Measurements from ENCODE around the gene PLCB3.

Gene PLCB3

DNA sequence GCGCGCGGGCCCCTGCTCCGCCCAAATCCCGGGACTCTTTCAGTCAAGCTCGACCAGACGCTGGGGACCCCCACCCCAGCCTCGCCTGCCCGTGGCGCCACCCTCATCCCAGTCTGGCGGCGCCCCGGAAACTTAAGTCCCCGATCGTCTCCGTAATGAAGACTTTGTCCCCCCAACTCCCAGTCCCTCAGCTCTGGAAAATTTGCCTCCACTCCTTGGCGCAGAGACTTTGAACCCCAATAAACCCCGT lies 348 bp downstream of the PLCB3 start:
- no peak for DNase-seq

- no peak for DNase-seq
These were observed 908 bp downstream of the PLCB3 start for GRCh38 chr11:64252003-64252872.

DNA sequence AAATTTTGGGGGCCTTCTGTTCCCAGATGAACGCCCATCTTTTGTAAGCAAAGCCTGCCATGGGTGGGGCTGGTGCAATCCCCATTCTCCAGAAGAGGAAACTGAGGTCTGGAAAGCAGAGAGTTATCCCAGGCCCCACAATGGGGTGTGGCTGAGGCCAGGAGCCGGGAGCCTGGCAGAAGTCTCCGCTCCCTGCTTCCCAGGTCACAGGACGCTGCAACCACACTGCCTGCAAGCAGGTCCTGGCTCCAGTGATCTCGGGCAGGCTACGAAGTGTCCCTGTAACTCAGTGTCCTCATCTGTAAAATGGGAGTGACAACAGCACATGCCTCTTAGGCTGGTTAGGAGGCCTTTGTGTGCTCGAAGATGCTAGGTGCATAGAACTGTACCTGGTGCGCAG lies 1.7 kb downstream of the PLCB3 start:
- DNase-seq = no peak

GRCh38 chr11:64253481-64253880 lies 2.2 kb downstream of the PLCB3 start:
- no peak for DNase-seq

DNA sequence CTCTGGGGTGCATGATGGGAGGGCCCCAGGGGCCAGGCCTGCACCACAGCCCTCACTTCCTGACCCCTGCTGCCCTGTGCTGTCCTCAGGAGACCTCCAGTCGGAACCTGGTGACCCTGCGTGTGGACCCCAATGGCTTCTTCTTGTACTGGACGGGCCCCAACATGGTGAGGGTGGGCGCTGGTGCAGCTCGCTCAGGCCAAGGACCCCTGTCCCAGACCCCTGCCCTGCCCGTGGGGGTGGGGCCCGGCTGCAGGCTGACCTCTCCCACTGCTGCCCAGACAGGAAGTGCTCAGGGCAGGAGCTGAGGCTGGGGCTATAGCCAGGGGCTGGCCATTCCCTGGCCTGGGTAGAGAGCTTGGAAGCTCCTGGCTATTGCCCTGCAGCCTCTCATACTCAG lies 3.0 kb downstream of the PLCB3 start:
- no peak for DNase-seq

DNA sequence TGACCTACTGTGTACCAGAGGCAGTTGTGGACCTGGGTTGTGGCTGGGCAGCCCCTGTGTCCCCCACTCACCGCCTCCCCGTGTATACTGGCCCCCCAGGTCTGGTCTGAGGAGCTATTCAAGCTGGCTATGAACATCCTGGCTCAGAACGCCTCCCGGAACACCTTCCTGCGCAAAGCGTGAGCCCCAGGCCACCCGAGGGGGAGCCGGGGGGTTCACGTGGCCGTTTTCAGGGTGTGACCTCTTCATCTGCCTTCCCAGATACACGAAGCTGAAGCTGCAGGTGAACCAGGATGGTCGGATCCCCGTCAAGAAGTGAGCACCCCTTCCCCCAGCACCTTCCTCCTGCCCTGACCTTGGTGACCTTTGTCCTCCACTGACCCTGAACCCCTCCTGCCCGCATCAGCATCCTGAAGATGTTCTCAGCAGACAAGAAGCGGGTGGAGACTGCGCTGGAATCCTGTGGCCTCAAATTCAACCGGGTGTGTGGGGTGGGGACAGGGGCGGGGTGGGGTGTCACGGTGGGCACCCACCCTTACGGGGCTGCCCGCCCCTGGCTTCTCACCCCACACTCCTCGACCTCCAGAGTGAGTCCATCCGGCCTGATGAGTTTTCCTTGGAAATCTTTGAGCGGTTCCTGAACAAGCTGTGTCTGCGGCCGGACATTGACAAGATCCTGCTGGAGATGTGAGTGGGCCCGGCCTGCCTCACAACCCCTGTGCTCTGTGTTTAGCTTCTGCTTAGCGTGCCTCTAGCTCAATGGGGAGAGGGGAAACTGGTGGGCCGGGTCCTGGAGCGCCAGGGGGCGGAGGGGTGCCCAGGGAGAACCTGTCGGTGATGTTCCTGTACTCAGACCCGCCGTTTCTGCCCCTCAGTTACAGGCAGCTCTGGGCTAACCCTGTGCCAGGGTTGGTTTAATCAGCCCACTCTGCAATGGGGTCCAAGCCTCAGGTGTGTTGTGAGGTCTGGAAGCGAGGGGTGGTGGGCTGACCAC lies 4.1 kb downstream of the PLCB3 start:
- DNase-seq = no peak

DNA sequence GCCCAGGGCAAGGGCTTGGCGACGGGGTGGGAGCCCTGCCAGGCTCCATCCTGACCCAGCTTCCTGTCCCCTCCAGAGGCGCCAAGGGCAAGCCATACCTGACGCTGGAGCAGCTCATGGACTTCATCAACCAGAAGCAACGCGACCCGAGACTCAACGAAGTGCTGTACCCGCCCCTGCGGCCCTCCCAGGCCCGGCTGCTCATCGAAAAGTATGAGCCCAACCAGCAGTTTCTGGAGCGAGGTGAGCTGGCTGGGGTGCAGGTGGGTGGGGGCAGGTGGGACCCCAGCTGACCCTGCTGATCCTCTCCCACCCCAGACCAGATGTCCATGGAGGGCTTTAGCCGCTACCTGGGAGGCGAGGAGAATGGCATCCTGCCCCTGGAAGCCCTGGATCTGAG lies 5.0 kb downstream of the PLCB3 start:
- DNase-seq = no peak

- no peak for DNase-seq
These were observed 7.0 kb downstream of the PLCB3 start for GRCh38 chr11:64258356-64258755.

GRCh38 chr11:64258946-64259532 lies 7.7 kb downstream of the PLCB3 start:
- DNase-seq = no peak

GRCh38 chr11:64259533-64260067 lies 8.3 kb downstream of the PLCB3 start:
- no peak for DNase-seq

GRCh38 chr11:64260147-64260708 lies 8.9 kb downstream of the PLCB3 start:
- DNase-seq = no peak

DNA sequence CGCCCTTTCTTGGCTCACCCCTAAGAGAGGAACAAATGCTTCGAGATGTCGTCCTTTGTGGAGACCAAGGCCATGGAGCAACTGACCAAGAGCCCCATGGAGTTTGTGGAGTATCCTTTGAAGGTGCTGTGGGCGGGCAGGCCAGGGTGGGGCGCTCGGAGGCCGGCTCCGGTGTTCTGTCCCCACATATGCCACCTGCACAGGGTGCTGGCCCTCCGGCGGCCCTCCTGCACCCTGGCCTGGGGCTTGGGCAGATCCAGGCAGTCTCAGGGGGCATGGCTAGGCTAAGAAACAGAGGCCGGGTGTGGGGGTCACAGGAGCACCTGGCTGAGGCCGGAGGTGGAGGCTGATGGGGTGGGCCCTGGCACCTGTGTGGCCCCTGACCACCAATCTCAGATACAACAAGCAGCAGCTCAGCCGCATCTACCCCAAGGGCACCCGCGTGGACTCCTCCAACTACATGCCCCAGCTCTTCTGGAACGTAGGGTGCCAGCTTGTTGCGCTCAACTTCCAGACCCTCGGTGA lies 10.3 kb downstream of the PLCB3 start:
- DNase-seq = no peak

- no peak for DNase-seq
These were observed 11.1 kb downstream of the PLCB3 start for GRCh38 chr11:64262271-64263002.

- DNase-seq = no peak
These were observed 12.0 kb downstream of the PLCB3 start for GRCh38 chr11:64263021-64263946.

- DNase-seq = no peak
These were observed 12.6 kb downstream of the PLCB3 start for GRCh38 chr11:64263947-64264317.

GRCh38 chr11:64264371-64264852 lies 13.1 kb downstream of the PLCB3 start:
- no peak for DNase-seq

DNA sequence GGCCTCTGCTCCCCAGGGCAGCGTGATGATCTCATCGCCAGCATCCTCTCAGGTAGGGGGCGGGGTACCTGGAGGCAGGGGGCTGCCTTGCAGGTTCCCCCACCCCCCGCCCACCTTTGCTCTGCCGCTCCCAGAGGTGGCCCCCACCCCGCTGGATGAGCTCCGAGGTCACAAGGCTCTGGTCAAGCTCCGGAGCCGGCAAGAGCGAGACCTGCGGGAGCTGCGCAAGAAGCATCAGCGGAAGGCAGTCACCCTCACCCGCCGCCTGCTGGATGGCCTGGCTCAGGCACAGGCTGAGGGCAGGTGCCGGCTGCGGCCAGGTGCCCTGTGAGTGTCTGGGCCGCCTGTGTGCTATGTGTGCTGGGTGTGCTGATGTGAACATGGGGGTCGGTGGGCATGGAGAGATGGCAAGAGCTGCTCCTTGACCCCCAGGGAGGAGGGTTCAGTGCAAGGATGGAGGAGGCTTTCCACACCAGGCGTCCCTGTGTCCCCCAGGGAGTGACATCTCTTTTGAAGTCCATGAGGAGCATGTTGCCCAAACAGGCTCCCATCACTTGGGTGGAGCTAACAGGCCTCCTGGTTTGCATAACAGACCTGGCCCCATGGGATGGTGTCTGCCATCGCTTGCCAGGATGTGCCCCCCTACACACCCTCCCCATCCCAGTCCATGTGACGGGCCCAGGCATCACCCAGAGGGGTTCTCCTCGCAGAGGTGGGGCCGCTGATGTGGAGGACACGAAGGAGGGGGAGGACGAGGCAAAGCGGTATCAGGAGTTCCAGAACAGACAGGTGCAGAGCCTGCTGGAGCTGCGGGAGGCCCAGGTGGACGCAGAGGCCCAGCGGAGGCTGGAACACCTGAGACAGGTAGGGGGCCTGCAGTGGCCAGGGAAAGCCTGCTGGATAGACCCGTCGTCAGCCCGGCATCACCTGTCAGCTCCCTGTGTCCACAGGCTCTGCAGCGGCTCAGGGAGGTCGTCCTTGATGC lies 14.1 kb downstream of the PLCB3 start:
- DNase-seq = no peak

GRCh38 chr11:64266339-64266738 lies 15.0 kb downstream of the PLCB3 start:
- DNase-seq = no peak

DNA sequence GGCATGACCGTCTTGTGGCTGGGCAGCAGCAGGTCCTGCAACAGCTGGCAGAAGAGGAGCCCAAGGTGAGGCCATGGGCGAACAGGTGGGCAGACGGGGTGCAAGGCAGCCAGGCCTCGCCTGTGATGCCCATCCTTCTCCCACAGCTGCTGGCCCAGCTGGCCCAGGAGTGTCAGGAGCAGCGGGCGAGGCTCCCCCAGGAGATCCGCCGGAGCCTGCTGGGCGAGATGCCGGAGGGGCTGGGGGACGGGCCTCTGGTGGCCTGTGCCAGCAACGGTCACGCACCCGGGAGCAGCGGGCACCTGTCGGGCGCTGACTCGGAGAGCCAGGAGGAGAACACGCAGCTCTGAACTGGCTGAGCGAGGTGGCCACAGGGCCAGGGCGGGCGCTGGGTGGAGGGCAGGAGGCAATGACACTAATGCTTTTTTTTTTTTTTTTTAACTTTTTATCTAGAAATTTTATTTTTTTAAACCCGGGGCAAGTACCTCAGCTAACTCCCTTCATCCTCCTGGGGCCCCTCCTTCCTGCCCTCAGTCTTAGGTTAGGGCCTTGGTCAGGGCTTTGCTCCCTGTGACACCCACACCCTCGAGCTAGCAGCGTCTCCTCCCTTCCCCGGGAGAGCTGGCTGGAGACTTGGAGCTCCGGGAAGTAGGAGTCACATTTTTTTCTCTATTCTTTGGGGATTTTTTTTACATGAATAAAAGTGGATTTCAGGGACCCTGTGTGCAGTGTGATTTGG lies 16.0 kb downstream of the PLCB3 start:
- DNase-seq = no peak

Data from NCI-H1694 (cell line).